ENCODE measurements around the gene FOCAD.

DNA sequence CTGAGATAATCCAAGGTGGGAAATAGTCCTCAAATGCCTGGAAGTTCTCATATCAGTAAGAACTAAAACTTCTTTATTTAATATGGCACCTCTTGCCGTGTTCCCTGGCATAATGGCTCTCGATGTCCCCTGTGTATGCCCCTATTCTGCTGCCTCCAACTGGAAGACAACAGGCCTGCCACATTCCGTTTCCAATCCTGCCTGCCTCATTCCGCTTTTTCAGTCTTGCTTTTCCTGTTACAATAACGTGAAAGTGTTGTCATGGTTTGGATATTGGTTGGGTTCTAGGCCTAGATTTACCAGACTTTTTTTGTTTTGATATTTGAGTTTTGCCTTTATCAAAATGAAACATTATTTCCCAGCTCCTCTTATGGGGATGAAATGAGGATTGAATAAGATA lies 98.2 kb downstream of the FOCAD start:
- no peak for TF ChIP-seq EZH2 (IDR thresholded peaks at IDR 0.05; ENCODE audit: insufficient read depth, low read length)
- TF ChIP-seq, protein P1, sequence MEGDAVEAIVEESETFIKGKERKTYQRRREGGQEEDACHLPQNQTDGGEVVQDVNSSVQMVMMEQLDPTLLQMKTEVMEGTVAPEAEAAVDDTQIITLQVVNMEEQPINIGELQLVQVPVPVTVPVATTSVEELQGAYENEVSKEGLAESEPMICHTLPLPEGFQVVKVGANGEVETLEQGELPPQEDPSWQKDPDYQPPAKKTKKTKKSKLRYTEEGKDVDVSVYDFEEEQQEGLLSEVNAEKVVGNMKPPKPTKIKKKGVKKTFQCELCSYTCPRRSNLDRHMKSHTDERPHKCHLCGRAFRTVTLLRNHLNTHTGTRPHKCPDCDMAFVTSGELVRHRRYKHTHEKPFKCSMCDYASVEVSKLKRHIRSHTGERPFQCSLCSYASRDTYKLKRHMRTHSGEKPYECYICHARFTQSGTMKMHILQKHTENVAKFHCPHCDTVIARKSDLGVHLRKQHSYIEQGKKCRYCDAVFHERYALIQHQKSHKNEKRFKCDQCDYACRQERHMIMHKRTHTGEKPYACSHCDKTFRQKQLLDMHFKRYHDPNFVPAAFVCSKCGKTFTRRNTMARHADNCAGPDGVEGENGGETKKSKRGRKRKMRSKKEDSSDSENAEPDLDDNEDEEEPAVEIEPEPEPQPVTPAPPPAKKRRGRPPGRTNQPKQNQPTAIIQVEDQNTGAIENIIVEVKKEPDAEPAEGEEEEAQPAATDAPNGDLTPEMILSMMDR (IDR thresholded peaks at IDR 0.05; ENCODE audit: insufficient read depth, low read depth, low read length): no peak
